HUES64 (cell line): ENCODE measurements around the gene APLF.
"Not testable (repeated sequence)": the region's sequence is repeated elsewhere in the genome, so short reads cannot be mapped to it uniquely, and the experiment has no call there.

Source experiments
- H3K27ac ChIP-seq: 2 replicates; pipeline ENCODE4 v1.7.0; 2013; ENCODE audit warnings: low read depth, low read length, inconsistent platforms
- H3K27me3 ChIP-seq: 2 replicates; pipeline ENCODE4 v1.6.1; 2013; ENCODE audit warnings: mild to moderate bottlenecking, low read length; ENCODE audit not compliant: insufficient read depth
- H3K36me3 ChIP-seq: 2 replicates; pipeline ENCODE4 v1.6.1; 2013; ENCODE audit warnings: mild to moderate bottlenecking, low read length; ENCODE audit not compliant: insufficient read depth
- H3K4me1 ChIP-seq: 2 replicates; pipeline ENCODE4 v1.6.1; 2013; ENCODE audit warnings: mild to moderate bottlenecking, low read length, moderate library complexity; ENCODE audit not compliant: insufficient read depth
- H3K4me3 ChIP-seq: 2 replicates; pipeline ENCODE4 v1.5.1; 2013; ENCODE audit warnings: mild to moderate bottlenecking, low read length, moderate library complexity
- H3K9ac ChIP-seq: 2 replicates; pipeline ENCODE4 v1.6.1; 2013; ENCODE audit warnings: mild to moderate bottlenecking, low read depth, low read length
- H3K9me3 ChIP-seq: 2 replicates; pipeline ENCODE4 v1.6.1; 2013; ENCODE audit warnings: low read depth, low read length; ENCODE audit not compliant: insufficient read depth
- WGBS: fragments of 150-250, 120-280 bp; methylation state at CpG from one replicate; pipeline ENCODE4 v1.1.7; 2013; ENCODE audit warnings: missing lambda C conversion rate; 5-methylcytosine and 5-hydroxymethylcytosine counted together

APLF gene

GRCh38 chr2:68441994-68442322, 25.4 kb upstream of the APLF start:
- H3K27me3 ChIP-seq = no peaks in the 10 kb centered on the region
- no peaks in the 10 kb centered on the region for H3K9me3 ChIP-seq
- no peak overlapping the region for H3K9ac ChIP-seq
- H3K4me3 ChIP-seq = no peak overlapping the region
- no peaks in the 10 kb centered on the region for H3K4me1 ChIP-seq
- H3K36me3 ChIP-seq = no peaks in the 10 kb centered on the region
- no peak overlapping the region for H3K27ac ChIP-seq
- WGBS = 86% methylated on average over 2 of the region's 2 CpGs

- not testable (repeated sequence) for H3K9me3 ChIP-seq, H3K27ac ChIP-seq, H3K9ac ChIP-seq, H3K4me3 ChIP-seq, H3K27me3 ChIP-seq, H3K4me1 ChIP-seq, H3K36me3 ChIP-seq
- no CpG with 5 or more reads among the region's 3 CpGs for WGBS
These were observed 21.0 kb upstream of the APLF start for GRCh38 chr2:68446425-68446824.

- no peak overlapping the region for H3K4me3 ChIP-seq
- H3K36me3 ChIP-seq = no peaks in the 10 kb centered on the region
- H3K27me3 ChIP-seq = no peaks in the 10 kb centered on the region
- H3K4me1 ChIP-seq = no peaks in the 10 kb centered on the region
- WGBS = 88% methylated on average over 16 of the region's 16 CpGs
- H3K9me3 ChIP-seq = no peaks in the 10 kb centered on the region
- H3K27ac ChIP-seq = no peak overlapping the region
- no peak overlapping the region for H3K9ac ChIP-seq
These were observed 20.3 kb upstream of the APLF start for GRCh38 chr2:68447118-68447517.

- Histone ChIP-seq H3K9ac (no peak overlapping the region), H3K27ac (no peak overlapping the region), H3K36me3 (no peaks in the 10 kb centered on the region), H3K4me1 (no peaks in the 10 kb centered on the region), H3K27me3 (no peaks in the 10 kb centered on the region), H3K9me3 (no peaks in the 10 kb centered on the region), H3K4me3 (no peak overlapping the region)
- WGBS = 90% methylated on average over 23 of the region's 24 CpGs
These were observed 18.4 kb upstream of the APLF start for GRCh38 chr2:68448671-68449653.

GRCh38 chr2:68452158-68452900, 15.1 kb upstream of the APLF start:
- Histone ChIP-seq H3K27me3 (no peaks in the 10 kb centered on the region), H3K9ac (no peak overlapping the region), H3K4me1 (no peaks in the 10 kb centered on the region), H3K4me3 (no peak overlapping the region), H3K9me3 (no peaks in the 10 kb centered on the region), H3K36me3 (no peaks in the 10 kb centered on the region), H3K27ac (no peak overlapping the region)
- 96% methylated on average over 2 of the region's 5 CpGs for WGBS

GRCh38 chr2:68453761-68454360, 13.5 kb upstream of the APLF start:
- WGBS = 100% methylated on average over 1 of the region's 2 CpGs

GRCh38 chr2:68454719-68455118, 12.7 kb upstream of the APLF start:
- H3K27me3 ChIP-seq = no peaks in the 10 kb centered on the region
- H3K36me3 ChIP-seq = no peaks in the 10 kb centered on the region
- H3K9ac ChIP-seq = no peak overlapping the region
- H3K4me1 ChIP-seq = no peaks in the 10 kb centered on the region
- H3K4me3 ChIP-seq = no peak overlapping the region
- H3K9me3 ChIP-seq = no peaks in the 10 kb centered on the region
- WGBS = 98% methylated on average over 1 of the region's 3 CpGs
- H3K27ac ChIP-seq = no peak overlapping the region

More at GRCh38 chr2:68453761-68454360, 13.5 kb upstream of the APLF start:
- Histone ChIP-seq H3K4me1 (no peaks in the 10 kb centered on the region), H3K27ac (no peak overlapping the region), H3K27me3 (no peaks in the 10 kb centered on the region), H3K9ac (no peak overlapping the region), H3K36me3 (no peaks in the 10 kb centered on the region), H3K9me3 (no peaks in the 10 kb centered on the region), H3K4me3 (no peak overlapping the region)

GRCh38 chr2:68456198-68456597, 11.2 kb upstream of the APLF start:
- H3K4me3 ChIP-seq = no peak overlapping the region
- no peak overlapping the region for H3K9ac ChIP-seq
- 91% methylated on average over 4 of the region's 4 CpGs for WGBS
- no peak overlapping the region for H3K27ac ChIP-seq
- no peaks in the 10 kb centered on the region for H3K27me3 ChIP-seq
- no peaks in the 10 kb centered on the region for H3K9me3 ChIP-seq
- H3K4me1 ChIP-seq = no peaks in the 10 kb centered on the region
- H3K36me3 ChIP-seq = no peaks in the 10 kb centered on the region

GRCh38 chr2:68458981-68459380, 8.4 kb upstream of the APLF start:
- Histone ChIP-seq H3K4me3 (no peak overlapping the region), H3K4me1 (no peaks in the 10 kb centered on the region), H3K27me3 (no peaks in the 10 kb centered on the region), H3K9me3 (no peaks in the 10 kb centered on the region), H3K27ac (no peak overlapping the region), H3K9ac (no peak overlapping the region), H3K36me3 (no peaks in the 10 kb centered on the region)
- WGBS = no CpG with 5 or more reads among the region's 1 CpG

GRCh38 chr2:68463287-68463877, 4.0 kb upstream of the APLF start:
- Histone ChIP-seq H3K9ac (no peak overlapping the region), H3K4me3 (no peak overlapping the region), H3K4me1 (peaks cover 8% of the 10 kb centered on the region), H3K9me3 (no peaks in the 10 kb centered on the region), H3K36me3 (no peaks in the 10 kb centered on the region), H3K27me3 (no peaks in the 10 kb centered on the region), H3K27ac (no peak overlapping the region)
- WGBS = 86% methylated on average over 1 of the region's 1 CpG

- WGBS = 94% methylated on average over 5 of the region's 5 CpGs
- H3K4me1 ChIP-seq = peaks cover 11% of the 10 kb centered on the region
- no peak overlapping the region for H3K4me3 ChIP-seq
- H3K27me3 ChIP-seq = no peaks in the 10 kb centered on the region
- no peak overlapping the region for H3K9ac ChIP-seq
- no peaks in the 10 kb centered on the region for H3K9me3 ChIP-seq
- H3K27ac ChIP-seq = no peak overlapping the region
- no peaks in the 10 kb centered on the region for H3K36me3 ChIP-seq
These were observed 2.7 kb upstream of the APLF start for GRCh38 chr2:68464651-68465050.
